NT2/D1 (cell line): ENCODE data around the gene JAKMIP3.

Experiments used
- SUZ12 ChIP-seq: IDR thresholded peaks from 2 replicates; pipeline ENCODE4 v1.6.1; 2011; ENCODE audit not compliant: insufficient read length, insufficient read depth; ENCODE audit errors: extremely low read depth
- YY1 ChIP-seq: IDR thresholded peaks from 2 replicates; pipeline ENCODE4 v1.6.1; 2011; ENCODE audit not compliant: insufficient read length, insufficient read depth

GRCh38 chr10:132095403-132096113 lies 29.8 kb downstream of the JAKMIP3 start:
- TF ChIP-seq YY1, result no peak
- TF ChIP-seq SUZ12, result no peak
